ENCODE data around the gene ENC1. TPM values are rescaled to one million over a fixed set of nuclear protein-coding genes. Genes with fewer than 3 reads are reported as not detected.

The ENC1 gene
- total RNA-seq, 1 donor from 2014 or later = 6.6 TPM

GRCh38 chr5:74670396-74671038, 30.0 kb upstream of the ENC1 start:
- POLR2A ChIA-PET = interaction anchor here (0.7 kb wide), 1 partner anchor 26 kb away, joined by 3 read pairs; no protein-coding TSS in a partner anchor
- no peak overlapping the region for H3K4me3 Mint-ChIP-seq
- intact Hi-C loops (cut with micrococcal nuclease) = loop anchor here (5.0 kb wide), 1 partner anchor 597 kb away; no protein-coding TSS in a partner anchor
- H3K27ac Mint-ChIP-seq = no peak overlapping the region
- no peak for TF ChIP-seq CTCF (IDR thresholded peaks at IDR 0.05)
- no peaks in the 10 kb centered on the region for H3K36me3 Mint-ChIP-seq (ENCODE audit: low read depth)
- H3K4me1 Mint-ChIP-seq = no peaks in the 10 kb centered on the region
- ATAC-seq (ENCODE audit: low read depth) = no peak
- DNase-seq = no peak
- CTCF ChIA-PET = no interaction called here
- H3K9me3 Mint-ChIP-seq = peaks cover 6% of the 10 kb centered on the region
- peaks cover 17% of the 10 kb centered on the region for H3K27me3 Mint-ChIP-seq

GRCh38 chr5:74669821-74670220, 29.3 kb upstream of the ENC1 start:
- TF ChIP-seq CTCF (IDR thresholded peaks at IDR 0.05) = no peak
- intact Hi-C loops (cut with micrococcal nuclease) = loop anchor here (5.0 kb wide), 1 partner anchor 597 kb away; no protein-coding TSS in a partner anchor
- H3K27ac Mint-ChIP-seq = no peak overlapping the region
- ChIA-PET CTCF (no interaction called here), POLR2A (interaction anchor here (0.7 kb wide), 1 partner anchor 27 kb away, joined by 3 read pairs; no protein-coding TSS in a partner anchor)
- peaks cover 17% of the 10 kb centered on the region for H3K27me3 Mint-ChIP-seq
- peaks cover 6% of the 10 kb centered on the region for H3K9me3 Mint-ChIP-seq
- no peak for DNase-seq
- H3K4me3 Mint-ChIP-seq = no peak overlapping the region
- H3K4me1 Mint-ChIP-seq = no peaks in the 10 kb centered on the region
- no peaks in the 10 kb centered on the region for H3K36me3 Mint-ChIP-seq (ENCODE audit: low read depth)
- no peak for ATAC-seq (ENCODE audit: low read depth)

GRCh38 chr5:74667396-74667795, 26.9 kb upstream of the ENC1 start:
- Mint-ChIP-seq H3K36me3 (ENCODE audit: low read depth) (no peaks in the 10 kb centered on the region), H3K27ac (no peak overlapping the region), H3K4me1 (no peaks in the 10 kb centered on the region), H3K9me3 (peaks cover 6% of the 10 kb centered on the region), H3K27me3 (peaks cover 22% of the 10 kb centered on the region), H3K4me3 (no peak overlapping the region)
- ATAC-seq (ENCODE audit: low read depth) = no peak
- POLR2A ChIA-PET = no interaction called here
- TF ChIP-seq CTCF (IDR thresholded peaks at IDR 0.05) = no peak
- CTCF ChIA-PET = no interaction called here
- intact Hi-C loops (cut with micrococcal nuclease) = no loop called here
- DNase-seq = no peak

GRCh38 chr5:74665816-74666215, 25.3 kb upstream of the ENC1 start:
- ATAC-seq (ENCODE audit: low read depth) (no peak), DNase-seq (no peak)
- TF ChIP-seq CTCF (IDR thresholded peaks at IDR 0.05) = no peak
- Mint-ChIP-seq H3K27me3 (peaks cover 21% of the 10 kb centered on the region), H3K27ac (no peak overlapping the region), H3K4me1 (no peaks in the 10 kb centered on the region), H3K4me3 (no peak overlapping the region), H3K36me3 (ENCODE audit: low read depth) (no peaks in the 10 kb centered on the region), H3K9me3 (peaks cover 6% of the 10 kb centered on the region)
- POLR2A ChIA-PET = no interaction called here
- CTCF ChIA-PET = no interaction called here
- intact Hi-C loops (cut with micrococcal nuclease) = no loop called here

- CTCF ChIA-PET = no interaction called here
- Mint-ChIP-seq H3K4me3 (no peak overlapping the region), H3K36me3 (ENCODE audit: low read depth) (no peaks in the 10 kb centered on the region), H3K27ac (no peak overlapping the region), H3K9me3 (peaks cover 5% of the 10 kb centered on the region), H3K27me3 (peaks cover 27% of the 10 kb centered on the region), H3K4me1 (no peaks in the 10 kb centered on the region)
- no peak for TF ChIP-seq CTCF (IDR thresholded peaks at IDR 0.05)
- DNase-seq = no peak
- ATAC-seq (ENCODE audit: low read depth) = no peak
- POLR2A ChIA-PET = no interaction called here
- intact Hi-C loops (cut with micrococcal nuclease) = no loop called here
These were observed 24.7 kb upstream of the ENC1 start for GRCh38 chr5:74665273-74665672.

Data from activated B cell treated with CpG ODN at 0.5 μM for 24 hours (primary cell).